Dendritic cell treated with granulocyte-macrophage colony-stimulating factor and Interleukin-4, amounts not matched to agents 40 ng/mL and 50 ng/mL, for 4 days (primary cell): ENCODE results near the gene RALBP1.

Experiments
- H3K27ac Mint-ChIP-seq: one replicate; pipeline ENCODE4 v1.8.0; 2022; ENCODE audit warnings: mild to moderate bottlenecking, mixed read lengths
- H3K27me3 Mint-ChIP-seq: one replicate; pipeline ENCODE4 v1.8.0; 2022; ENCODE audit warnings: mild to moderate bottlenecking, mixed read lengths
- H3K36me3 Mint-ChIP-seq: one replicate; pipeline ENCODE4 v1.8.0; 2022; ENCODE audit warnings: low read depth, mixed read lengths
- H3K4me1 Mint-ChIP-seq: one replicate; pipeline ENCODE4 v1.8.0; 2022; ENCODE audit warnings: low read depth, mixed read lengths
- H3K4me3 Mint-ChIP-seq: one replicate; pipeline ENCODE4 v1.8.0; 2022; ENCODE audit warnings: mild to moderate bottlenecking, moderate library complexity, mixed read lengths
- H3K9me3 Mint-ChIP-seq: one replicate; pipeline ENCODE4 v1.8.0; 2022; ENCODE audit warnings: mixed read lengths
- intact Hi-C: fragments of 100-400 bp; cut with micrococcal nuclease; formaldehyde crosslinking; loops from one replicate; pipeline ENCODE4 v1.15.0; 2022

Gene RALBP1

DNA sequence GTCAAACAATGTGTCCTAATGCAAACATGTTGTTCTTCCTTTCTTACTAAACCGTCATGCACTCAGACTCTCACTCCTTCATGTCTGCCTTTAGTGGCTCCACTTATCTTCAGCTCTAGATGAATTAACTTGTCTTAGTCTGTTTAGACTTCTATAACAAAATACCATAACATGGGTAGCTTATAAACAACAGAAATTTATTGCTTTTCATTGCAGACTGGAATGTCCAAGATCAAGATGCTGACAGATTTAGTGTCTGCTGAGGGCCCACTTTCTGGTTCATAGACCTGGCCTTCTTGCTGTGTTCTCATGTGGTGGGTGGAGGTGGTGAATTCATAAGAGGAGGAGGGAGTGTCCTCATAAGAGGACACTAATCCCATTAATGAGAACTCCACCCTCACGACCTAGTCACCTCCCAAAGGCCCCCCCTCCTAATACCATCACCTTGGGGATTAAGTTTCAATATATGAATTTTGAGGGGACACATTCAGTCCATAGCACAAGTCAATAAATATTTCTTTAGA lies 32.3 kb downstream of the RALBP1 start:
- intact Hi-C loops: no loop called here
- no peak overlapping the region for H3K4me3 Mint-ChIP-seq
- peaks cover 11% of the 10 kb centered on the region for H3K36me3 Mint-ChIP-seq
- no peak overlapping the region for H3K27ac Mint-ChIP-seq
- H3K9me3 Mint-ChIP-seq: peaks cover 10% of the 10 kb centered on the region
- peaks cover 9% of the 10 kb centered on the region for H3K4me1 Mint-ChIP-seq
- no peaks in the 10 kb centered on the region for H3K27me3 Mint-ChIP-seq

DNA sequence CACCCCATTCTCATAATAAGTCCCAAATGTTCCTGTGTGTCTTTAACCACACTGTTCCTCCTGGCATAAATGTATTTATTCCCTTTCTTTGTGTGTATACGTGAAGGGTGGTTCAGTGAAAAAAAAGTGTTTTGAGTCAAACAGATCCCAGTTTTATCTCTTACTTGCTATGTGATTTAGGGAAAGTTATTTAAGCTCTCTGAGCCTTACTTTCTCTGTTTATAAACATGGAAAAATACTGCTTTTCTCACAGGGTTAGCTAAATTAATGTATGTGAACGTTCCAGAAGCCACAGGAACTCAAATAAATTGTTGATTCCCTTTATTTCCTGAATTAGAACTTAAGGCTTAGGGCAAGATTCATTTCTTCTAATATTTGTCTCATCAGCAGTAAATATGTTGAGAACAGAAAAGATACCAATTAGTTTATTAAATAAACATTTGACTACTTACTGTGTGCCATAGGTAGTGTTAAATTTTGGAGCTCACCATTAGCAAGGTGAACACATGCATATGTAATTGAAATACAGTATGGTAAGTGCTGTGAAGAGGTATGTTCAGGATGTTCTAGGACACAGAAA lies 33.2 kb downstream of the RALBP1 start:
- peaks cover 1% of the 10 kb centered on the region for H3K9me3 Mint-ChIP-seq
- peaks cover 9% of the 10 kb centered on the region for H3K4me1 Mint-ChIP-seq
- no peak overlapping the region for H3K4me3 Mint-ChIP-seq
- no peak overlapping the region for H3K27ac Mint-ChIP-seq
- H3K36me3 Mint-ChIP-seq: peaks cover 11% of the 10 kb centered on the region
- no peaks in the 10 kb centered on the region for H3K27me3 Mint-ChIP-seq
- intact Hi-C loops: no loop called here

DNA sequence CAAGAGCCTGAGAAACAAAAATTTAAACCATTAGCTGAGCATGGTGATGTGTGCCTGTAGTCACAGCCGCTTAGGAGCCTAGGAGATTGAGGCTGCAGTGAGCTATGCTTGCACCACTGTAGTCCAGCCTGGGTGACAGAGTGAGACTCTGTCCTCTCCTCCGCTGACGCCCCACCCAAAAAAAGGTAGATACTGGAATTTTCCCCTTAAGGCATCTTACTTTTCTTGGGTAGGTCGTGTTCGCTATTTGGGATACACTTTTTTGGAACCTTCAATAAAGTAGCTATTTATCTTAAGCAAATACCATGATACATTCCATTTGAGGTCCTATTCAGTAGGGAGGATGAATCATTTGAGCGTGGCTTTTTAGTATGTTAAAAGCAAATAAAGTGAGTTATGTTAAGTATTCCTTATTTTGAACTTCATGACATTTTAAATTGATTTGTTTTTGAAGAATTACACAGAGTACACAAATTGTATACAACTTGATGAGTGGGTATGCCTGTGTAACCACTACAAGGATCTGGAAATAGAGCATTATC lies 38.7 kb downstream of the RALBP1 start:
- Mint-ChIP-seq H3K27me3 (no peaks in the 10 kb centered on the region), H3K36me3 (peaks cover 38% of the 10 kb centered on the region), H3K27ac (no peak overlapping the region), H3K9me3 (no peaks in the 10 kb centered on the region), H3K4me3 (no peak overlapping the region), H3K4me1 (peaks cover 16% of the 10 kb centered on the region)
- intact Hi-C loops: loop anchor here (10.0 kb wide), 1 partner anchor 369 kb away; no protein-coding TSS in a partner anchor

GRCh38 chr18:9516437-9517064 lies 41.2 kb downstream of the RALBP1 start:
- intact Hi-C loops: loop anchor here (2.0 to 10.0 kb wide), 3 partner anchors 372 to 864 kb away; no protein-coding TSS in a partner anchor
- Mint-ChIP-seq H3K27ac (no peak overlapping the region), H3K27me3 (no peaks in the 10 kb centered on the region), H3K9me3 (no peaks in the 10 kb centered on the region), H3K4me3 (no peak overlapping the region), H3K4me1 (peaks cover 16% of the 10 kb centered on the region), H3K36me3 (peaks cover 46% of the 10 kb centered on the region)

GRCh38 chr18:9517869-9518268 lies 42.6 kb downstream of the RALBP1 start:
- Mint-ChIP-seq H3K27me3 (no peaks in the 10 kb centered on the region), H3K4me3 (no peak overlapping the region), H3K4me1 (peaks cover 16% of the 10 kb centered on the region), H3K27ac (no peak overlapping the region), H3K9me3 (no peaks in the 10 kb centered on the region), H3K36me3 (peaks cover 55% of the 10 kb centered on the region)
- intact Hi-C loops: loop anchor here (2.0 to 10.0 kb wide), 3 partner anchors 373 to 866 kb away; no protein-coding TSS in a partner anchor

GRCh38 chr18:9519399-9519798 lies 44.1 kb downstream of the RALBP1 start:
- no peak overlapping the region for H3K27ac Mint-ChIP-seq
- H3K4me3 Mint-ChIP-seq: no peak overlapping the region
- no peaks in the 10 kb centered on the region for H3K9me3 Mint-ChIP-seq
- H3K4me1 Mint-ChIP-seq: peaks cover 16% of the 10 kb centered on the region
- intact Hi-C loops: loop anchor here (5.0 to 10.0 kb wide), 2 partner anchors 375 to 867 kb away; no protein-coding TSS in a partner anchor
- H3K36me3 Mint-ChIP-seq: peaks cover 53% of the 10 kb centered on the region
- no peaks in the 10 kb centered on the region for H3K27me3 Mint-ChIP-seq

DNA sequence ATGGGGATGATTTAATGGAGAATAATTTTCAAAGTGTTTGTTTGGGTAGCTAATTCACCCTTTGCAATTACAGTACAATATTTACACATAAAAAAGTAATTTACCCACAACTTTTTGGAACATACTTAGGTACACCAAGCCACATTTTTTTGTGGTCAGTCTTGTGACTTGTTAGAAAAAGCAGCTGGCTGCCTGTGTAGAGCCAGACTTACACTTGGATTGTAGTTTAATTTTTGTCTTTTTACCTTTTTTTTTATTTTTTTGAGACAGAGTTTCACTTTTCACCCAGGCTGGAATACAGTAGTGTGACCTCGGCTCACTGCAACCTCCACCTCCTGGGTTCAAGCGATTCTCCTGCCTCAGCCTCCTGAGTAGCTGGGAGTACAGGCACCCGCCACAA lies 45.4 kb downstream of the RALBP1 start:
- Mint-ChIP-seq H3K4me1 (peaks cover 10% of the 10 kb centered on the region), H3K27me3 (no peaks in the 10 kb centered on the region), H3K4me3 (no peak overlapping the region), H3K36me3 (peaks cover 56% of the 10 kb centered on the region), H3K9me3 (no peaks in the 10 kb centered on the region), H3K27ac (no peak overlapping the region)
- intact Hi-C loops: no loop called here

- Mint-ChIP-seq H3K4me3 (no peak overlapping the region), H3K36me3 (peaks cover 64% of the 10 kb centered on the region), H3K9me3 (peaks cover 2% of the 10 kb centered on the region), H3K27me3 (no peaks in the 10 kb centered on the region), H3K4me1 (peaks cover 2% of the 10 kb centered on the region), H3K27ac (no peak overlapping the region)
- intact Hi-C loops: no loop called here
Measured at GRCh38 chr18:9521770-9522169, 46.5 kb downstream of the RALBP1 start.

DNA sequence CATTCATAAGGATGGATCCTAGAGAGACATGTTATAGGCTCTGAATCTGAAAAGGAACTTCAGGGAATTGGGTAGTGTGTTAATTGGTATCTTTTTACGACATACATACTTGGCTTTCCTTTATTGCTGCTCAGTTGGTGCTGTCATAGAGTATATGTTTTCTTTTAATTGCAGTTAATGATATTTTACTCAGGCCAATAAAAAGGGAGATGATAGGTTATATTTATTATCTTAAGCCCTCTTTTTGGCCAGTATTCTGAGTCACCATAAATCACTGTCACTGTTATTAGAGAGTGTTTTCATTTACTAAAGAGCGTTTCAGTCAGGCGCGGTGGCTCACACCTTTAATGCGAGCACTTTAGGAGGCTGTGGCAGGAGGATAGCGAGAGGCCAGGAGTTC lies 47.6 kb downstream of the RALBP1 start:
- peaks cover 13% of the 10 kb centered on the region for H3K9me3 Mint-ChIP-seq
- no peaks in the 10 kb centered on the region for H3K27me3 Mint-ChIP-seq
- peaks cover 64% of the 10 kb centered on the region for H3K36me3 Mint-ChIP-seq
- no peak overlapping the region for H3K27ac Mint-ChIP-seq
- H3K4me3 Mint-ChIP-seq: no peak overlapping the region
- intact Hi-C loops: no loop called here
- no peaks in the 10 kb centered on the region for H3K4me1 Mint-ChIP-seq

DNA sequence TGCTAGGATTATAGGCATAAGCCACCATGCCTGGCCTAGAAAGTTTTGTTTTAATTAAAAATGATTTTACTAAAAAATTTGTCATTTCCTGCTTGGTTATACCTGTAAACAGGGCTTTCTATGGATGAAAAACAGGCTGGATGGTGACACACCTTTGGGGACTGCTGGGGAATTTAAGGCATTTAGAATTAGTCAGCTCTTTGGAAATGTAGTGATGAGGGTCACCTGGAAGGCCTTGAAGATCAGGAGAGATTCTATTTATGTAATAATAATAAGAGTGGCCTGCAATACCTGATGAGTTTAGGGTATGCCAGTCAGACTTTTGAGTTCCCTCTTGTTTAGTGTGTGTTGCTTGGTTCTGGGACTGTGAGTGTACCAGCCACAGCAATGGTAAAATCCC lies 51.1 kb downstream of the RALBP1 start:
- no peaks in the 10 kb centered on the region for H3K27me3 Mint-ChIP-seq
- H3K27ac Mint-ChIP-seq: no peak overlapping the region
- H3K4me1 Mint-ChIP-seq: peaks cover 18% of the 10 kb centered on the region
- H3K9me3 Mint-ChIP-seq: peaks cover 25% of the 10 kb centered on the region
- H3K36me3 Mint-ChIP-seq: peaks cover 83% of the 10 kb centered on the region
- H3K4me3 Mint-ChIP-seq: no peak overlapping the region
- intact Hi-C loops: no loop called here

DNA sequence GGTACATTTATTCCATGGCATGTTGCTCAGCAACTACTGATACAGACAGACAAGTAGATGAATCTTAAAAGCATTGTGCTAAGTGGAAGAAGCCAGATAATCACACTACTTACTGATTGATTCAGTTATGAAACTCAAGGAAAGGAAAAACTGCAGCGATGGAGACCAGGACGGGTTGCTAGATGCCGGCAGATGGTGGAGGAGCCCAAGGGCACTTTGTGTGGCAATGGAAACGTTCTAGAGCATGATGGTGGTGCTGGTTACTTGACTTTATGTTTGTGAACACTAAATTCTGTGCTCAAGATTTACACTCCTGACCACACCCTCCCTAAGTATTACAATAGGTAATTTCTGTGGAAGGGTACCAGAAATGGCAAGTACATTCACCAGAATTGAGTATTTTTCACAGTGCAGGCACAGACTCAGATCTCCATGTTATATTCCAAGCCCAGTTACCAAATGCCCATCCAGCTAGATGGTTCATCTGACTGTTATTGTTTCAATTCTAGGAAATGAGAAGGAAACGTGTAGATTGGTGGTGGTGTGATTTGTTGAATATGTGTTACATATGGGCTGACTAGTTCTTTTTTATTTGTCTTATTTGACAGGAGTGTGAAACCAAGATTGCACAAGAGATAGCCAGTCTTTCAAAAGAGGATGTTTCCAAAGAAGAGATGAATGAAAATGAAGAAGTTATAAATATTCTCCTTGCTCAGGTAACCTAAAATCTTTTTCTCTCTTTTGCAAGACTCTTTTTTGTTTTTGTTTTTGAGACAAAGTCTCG lies 55.1 kb downstream of the RALBP1 start:
- Mint-ChIP-seq H3K27ac (peak overlapping the region; percentile 50), H3K4me1 (peaks cover 18% of the 10 kb centered on the region), H3K9me3 (peaks cover 25% of the 10 kb centered on the region), H3K4me3 (no peak overlapping the region), H3K36me3 (peaks cover 90% of the 10 kb centered on the region), H3K27me3 (no peaks in the 10 kb centered on the region)
- intact Hi-C loops: no loop called here

DNA sequence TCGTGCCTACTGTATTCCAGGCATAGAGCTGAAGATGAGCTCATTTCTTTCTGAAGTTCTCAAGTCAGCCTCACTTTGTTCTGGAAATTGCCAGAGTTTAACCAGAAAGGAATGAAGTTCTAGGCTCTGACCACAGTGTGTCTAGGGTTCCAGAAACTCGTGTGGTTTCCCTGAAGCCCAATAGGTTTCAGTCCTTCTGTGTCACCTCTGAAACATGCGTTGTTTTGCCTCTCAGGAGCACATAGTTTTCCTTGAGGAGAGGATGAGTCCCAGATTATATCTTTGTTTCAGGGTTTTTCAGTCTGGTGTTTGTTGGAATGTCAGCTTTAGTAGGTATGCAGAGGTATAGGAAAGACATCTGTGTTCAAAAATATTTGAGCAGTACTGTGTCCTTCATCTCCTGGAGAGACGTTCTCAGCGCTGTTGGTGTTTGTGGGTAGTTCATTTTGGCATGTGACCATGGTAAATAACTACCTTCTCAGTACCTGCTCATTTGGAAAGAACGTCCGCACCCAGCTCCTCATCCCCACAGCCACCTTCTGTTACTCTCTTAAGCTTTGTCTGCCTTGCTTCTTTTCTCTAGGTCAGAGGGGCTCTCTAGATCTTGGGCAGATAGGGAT lies 56.6 kb downstream of the RALBP1 start:
- intact Hi-C loops: no loop called here
- Mint-ChIP-seq H3K4me1 (peaks cover 18% of the 10 kb centered on the region), H3K27me3 (no peaks in the 10 kb centered on the region), H3K27ac (no peak overlapping the region), H3K4me3 (no peak overlapping the region), H3K36me3 (peaks cover 90% of the 10 kb centered on the region), H3K9me3 (peaks cover 22% of the 10 kb centered on the region)

GRCh38 chr18:9534844-9535243 lies 59.5 kb downstream of the RALBP1 start:
- Mint-ChIP-seq H3K4me3 (no peak overlapping the region), H3K27ac (no peak overlapping the region), H3K36me3 (peaks cover 86% of the 10 kb centered on the region), H3K9me3 (no peaks in the 10 kb centered on the region), H3K27me3 (no peaks in the 10 kb centered on the region), H3K4me1 (peaks cover 13% of the 10 kb centered on the region)
- intact Hi-C loops: no loop called here
